Rectal smooth muscle tissue (tissue), 1 donor: ENCODE data around the gene PRMT1.

Source experiments
- H3K27ac ChIP-seq: one replicate; pipeline ENCODE4 v1.7.0; 2013; ENCODE audit warnings: low read depth, low read length, inconsistent platforms
- H3K27me3 ChIP-seq: one replicate; pipeline ENCODE4 v1.7.0; 2013; ENCODE audit warnings: low read length; ENCODE audit not compliant: control insufficient read depth, insufficient read depth
- H3K36me3 ChIP-seq: one replicate; pipeline ENCODE4 v1.7.0; 2013; ENCODE audit warnings: low read length; ENCODE audit not compliant: control insufficient read depth, insufficient read depth
- H3K4me1 ChIP-seq: one replicate; pipeline ENCODE4 v1.7.0; 2013; ENCODE audit warnings: low read length; ENCODE audit not compliant: control insufficient read depth, insufficient read depth
- H3K4me3 ChIP-seq: one replicate; pipeline ENCODE4 v1.7.0; 2013; ENCODE audit warnings: low read length
- H3K9ac ChIP-seq: one replicate; pipeline ENCODE4 v1.7.0; 2013; ENCODE audit warnings: low read length

The PRMT1 gene

GRCh38 chr19:49665351-49666119 lies 11.5 kb upstream of the PRMT1 start, which contains the start of the genes BCL2L12 and IRF3:
Gene BCL2L12 (plus strand): TSS chr19:49665933. CDS start chr19:49666693, 760 bp downstream.
Gene IRF3 (minus strand): TSS chr19:49665857. CDS start chr19:49664838, 1,019 bp downstream.
- Histone ChIP-seq H3K27me3 (no peaks in the 10 kb centered on the region), H3K9ac (peak within 1 kb of the TSS; percentile 73), H3K4me3 (peak within 1 kb of the TSS; percentile 82), H3K27ac (peak within 1 kb of the TSS; percentile 82), H3K36me3 (peaks cover 12% of the 10 kb centered on the region), H3K4me1 (peaks cover 5% of the 10 kb centered on the region)

DNA sequence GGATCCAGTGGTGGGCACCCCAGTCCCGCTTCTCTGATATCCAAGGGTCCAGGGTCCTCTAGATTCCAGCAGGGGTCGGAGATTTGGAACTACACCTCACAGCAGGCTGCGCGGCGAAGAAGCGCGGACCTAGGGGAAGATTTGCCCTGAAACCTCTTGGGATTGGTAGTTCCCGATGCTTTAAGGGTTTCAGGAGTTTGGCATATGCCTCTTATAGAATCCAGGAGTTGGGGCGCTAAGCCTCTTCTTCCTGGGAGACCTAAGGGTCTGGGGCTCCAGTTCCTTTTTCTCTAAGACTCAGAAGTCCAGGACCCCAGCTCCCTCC lies 11.0 kb upstream of the PRMT1 start:
- H3K36me3 ChIP-seq, result peaks cover 10% of the 10 kb centered on the region
- H3K4me3 ChIP-seq, result peak overlapping the region; percentile 72
- H3K4me1 ChIP-seq, result peaks cover 5% of the 10 kb centered on the region
- peak overlapping the region; percentile 53 for H3K9ac ChIP-seq
- no peaks in the 10 kb centered on the region for H3K27me3 ChIP-seq
- H3K27ac ChIP-seq, result peak overlapping the region; percentile 82

DNA sequence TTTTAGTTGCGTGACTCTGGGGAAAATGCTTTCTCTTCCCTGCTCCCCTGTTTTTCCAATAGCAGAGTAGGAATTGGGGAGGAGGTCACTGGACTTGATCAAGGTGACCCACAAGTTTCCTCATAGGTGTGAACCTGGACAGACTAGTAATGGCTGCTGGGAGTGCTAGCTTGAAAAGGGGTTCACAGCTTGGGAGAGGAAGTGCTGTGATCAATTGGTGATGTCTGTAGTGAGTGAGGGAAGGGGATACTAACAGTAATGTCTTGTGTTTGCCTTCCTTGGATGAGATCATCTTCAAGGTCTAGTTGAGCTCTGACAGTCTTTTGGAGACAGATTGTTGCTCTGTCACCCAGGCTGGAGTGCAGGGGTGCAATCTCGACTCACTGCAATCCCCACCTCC lies 9.6 kb upstream of the PRMT1 start:
- H3K27me3 ChIP-seq, result no peaks in the 10 kb centered on the region
- H3K4me1 ChIP-seq, result peaks cover 5% of the 10 kb centered on the region
- no peak overlapping the region for H3K9ac ChIP-seq
- peaks cover 3% of the 10 kb centered on the region for H3K36me3 ChIP-seq
- no peak overlapping the region for H3K4me3 ChIP-seq
- no peak overlapping the region for H3K27ac ChIP-seq

- Histone ChIP-seq H3K4me1 (peaks cover 5% of the 10 kb centered on the region), H3K9ac (no peak overlapping the region), H3K27me3 (no peaks in the 10 kb centered on the region), H3K36me3 (no peaks in the 10 kb centered on the region), H3K4me3 (no peak overlapping the region), H3K27ac (no peak overlapping the region)
Observed at GRCh38 chr19:49669516-49669915, 7.6 kb upstream of the PRMT1 start.

DNA sequence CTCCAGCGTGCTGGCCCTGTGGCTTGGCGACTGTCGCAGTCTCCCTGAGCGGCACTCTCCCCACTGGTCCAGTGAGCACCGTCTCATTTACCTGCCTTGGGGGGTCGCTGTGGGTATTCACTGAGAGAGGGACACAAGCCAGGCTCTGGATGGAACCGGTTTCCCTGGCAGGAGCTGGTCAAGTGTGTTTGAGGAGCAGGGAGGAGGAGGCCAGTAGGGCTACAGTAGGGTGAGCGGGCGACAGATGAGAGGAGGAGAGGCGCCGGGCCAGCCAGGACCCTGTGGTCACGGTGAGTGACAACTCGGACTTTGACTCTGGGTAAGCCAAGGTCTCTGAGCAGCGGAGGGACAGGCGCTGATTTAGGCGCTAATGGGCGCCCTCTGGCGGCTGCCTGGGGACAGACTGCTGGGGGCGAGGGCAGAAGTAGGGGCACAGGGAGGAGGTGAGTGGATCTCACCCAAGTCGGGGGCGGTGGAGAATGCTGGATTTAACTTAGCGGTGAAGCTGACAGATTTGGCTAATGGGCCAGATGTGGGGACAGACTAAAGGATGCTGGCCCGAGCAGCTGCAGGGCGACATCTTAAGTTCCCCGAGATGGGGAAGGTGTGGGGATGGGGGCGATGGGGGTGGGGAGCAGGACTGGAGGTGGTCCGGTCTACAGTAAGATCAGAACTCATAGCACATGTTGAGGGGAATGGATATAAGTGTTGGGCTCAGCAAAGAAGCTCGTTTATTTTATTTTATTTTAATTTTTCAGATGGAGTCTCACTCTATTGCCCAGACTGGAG lies 4.7 kb upstream of the PRMT1 start:
- no peaks in the 10 kb centered on the region for H3K27me3 ChIP-seq
- no peaks in the 10 kb centered on the region for H3K4me1 ChIP-seq
- no peak overlapping the region for H3K27ac ChIP-seq
- H3K36me3 ChIP-seq, result no peaks in the 10 kb centered on the region
- no peak overlapping the region for H3K9ac ChIP-seq
- H3K4me3 ChIP-seq, result peak overlapping the region; percentile 38

DNA sequence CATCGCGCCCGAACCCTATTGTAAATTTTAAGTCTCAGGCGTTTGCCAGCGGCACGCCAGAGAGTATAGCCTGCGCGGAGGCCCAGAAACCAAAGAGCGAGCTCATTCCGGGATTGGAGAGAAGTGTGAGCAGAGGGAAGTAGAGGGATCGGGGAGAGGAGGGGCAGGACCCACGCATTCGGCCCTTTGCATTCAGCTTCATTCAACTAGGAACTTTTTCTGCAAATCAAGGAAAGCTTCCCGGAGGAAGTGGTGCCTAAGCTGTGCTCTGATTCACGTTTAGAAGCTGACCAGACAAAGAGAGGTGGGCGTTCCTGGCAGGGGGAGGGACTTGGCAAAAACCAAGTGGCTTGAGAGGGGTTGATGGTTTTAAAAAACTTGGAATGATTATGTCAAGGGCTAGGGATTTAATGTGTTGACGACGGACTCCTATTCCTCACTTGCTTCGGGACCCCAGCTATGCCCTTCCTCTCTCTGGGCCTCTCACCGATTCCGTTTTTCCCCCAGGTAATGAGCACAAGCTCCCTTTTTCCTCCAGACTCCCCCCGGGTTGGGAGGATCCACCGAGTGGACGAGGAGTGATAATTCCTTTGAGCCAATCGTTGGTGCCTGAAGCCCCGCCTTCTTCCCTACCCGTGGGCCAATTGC lies 811 bp upstream of the PRMT1 start:
- peak overlapping the region; percentile 75 for H3K9ac ChIP-seq
- peaks cover 6% of the 10 kb centered on the region for H3K4me1 ChIP-seq
- peak overlapping the region; percentile 98 for H3K27ac ChIP-seq
- H3K36me3 ChIP-seq, result no peaks in the 10 kb centered on the region
- no peaks in the 10 kb centered on the region for H3K27me3 ChIP-seq
- H3K4me3 ChIP-seq, result peak overlapping the region; percentile 75

GRCh38 chr19:49676784-49677230 lies 264 bp upstream of the PRMT1 start:
- Histone ChIP-seq H3K27ac (peak overlapping the region; percentile 98), H3K4me1 (peaks cover 6% of the 10 kb centered on the region), H3K4me3 (peak overlapping the region; percentile 97), H3K27me3 (no peaks in the 10 kb centered on the region), H3K9ac (no peak overlapping the region), H3K36me3 (peaks cover 1% of the 10 kb centered on the region)

DNA sequence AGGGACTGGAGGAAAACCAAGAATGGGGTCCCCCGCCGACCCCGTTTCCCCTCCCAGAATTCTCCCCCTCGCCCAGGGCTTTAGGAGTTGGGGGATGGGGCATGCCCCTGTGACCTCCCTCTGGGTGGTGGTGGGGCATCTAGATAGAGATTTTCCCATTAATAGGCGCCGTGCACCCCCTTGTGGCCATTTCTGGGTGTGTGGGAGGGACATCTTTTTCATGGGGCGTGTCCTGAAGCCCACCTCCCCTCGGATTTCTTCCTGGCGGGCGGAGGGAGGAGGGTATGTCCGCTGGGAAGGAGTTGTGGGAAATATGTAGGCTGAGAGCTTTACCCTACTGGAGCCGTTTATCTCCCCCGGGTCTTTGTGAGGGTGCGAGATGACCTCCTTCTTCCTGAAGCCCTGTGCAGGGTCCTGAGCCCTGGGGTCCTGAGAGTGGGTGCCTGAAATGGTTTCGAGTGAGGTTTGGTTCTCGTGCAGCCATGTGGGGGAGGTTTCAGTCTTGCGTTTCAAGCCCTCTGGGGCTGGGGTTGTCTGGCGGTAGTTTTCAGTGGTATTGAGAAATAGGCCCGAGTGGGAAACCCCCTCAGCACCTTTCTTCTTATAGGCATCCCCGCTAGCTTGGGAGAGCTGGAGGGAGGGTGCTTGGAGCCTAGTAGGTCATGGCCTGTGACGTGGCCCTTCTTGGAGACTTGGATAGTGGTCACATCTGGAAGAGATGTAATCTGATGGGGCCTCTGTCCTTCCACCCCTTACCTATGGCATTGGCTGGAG lies 1.0 kb downstream of the PRMT1 start:
- no peaks in the 10 kb centered on the region for H3K27me3 ChIP-seq
- H3K9ac ChIP-seq, result peak overlapping the region; percentile 27
- peaks cover 6% of the 10 kb centered on the region for H3K4me1 ChIP-seq
- H3K4me3 ChIP-seq, result peak overlapping the region; percentile 97
- H3K36me3 ChIP-seq, result peaks cover 8% of the 10 kb centered on the region
- peak overlapping the region; percentile 94 for H3K27ac ChIP-seq

DNA sequence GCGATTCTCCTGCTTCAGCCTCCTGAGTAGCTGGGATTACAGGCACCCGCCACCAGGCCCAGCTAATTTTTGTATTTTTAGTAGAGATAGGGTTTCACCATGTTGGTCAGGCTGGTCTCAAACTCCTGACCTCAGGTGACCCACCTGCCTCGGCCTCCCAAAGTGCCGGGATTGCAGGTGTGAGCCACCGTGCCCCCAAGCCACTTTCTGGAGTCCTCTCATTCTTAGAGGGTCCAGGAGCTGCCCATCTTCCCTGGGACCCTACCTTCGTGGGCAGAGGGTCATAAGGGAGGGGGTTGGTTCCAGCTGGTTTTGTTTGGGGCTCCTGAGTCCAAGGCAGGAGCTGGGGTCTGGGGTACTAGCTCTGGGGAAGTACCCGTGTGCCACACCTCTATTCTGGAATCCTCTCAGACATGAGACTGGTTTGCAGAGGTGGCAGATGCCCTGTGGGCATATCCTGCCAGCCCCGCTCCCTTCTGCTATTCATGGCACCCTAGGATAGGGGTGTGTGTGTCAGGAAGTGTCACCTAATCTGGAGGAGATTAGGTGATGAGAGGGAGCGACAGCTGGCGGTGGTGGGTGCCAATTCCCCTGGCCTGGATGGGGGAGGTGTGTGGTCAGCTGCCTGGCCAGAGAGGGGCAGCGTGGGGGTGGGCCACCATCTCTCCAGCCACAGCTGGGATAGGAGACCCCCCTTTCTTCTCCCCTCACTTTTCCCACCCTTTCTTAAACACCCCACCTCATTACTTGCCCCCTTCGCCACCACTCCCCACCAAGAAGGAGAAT lies 2.1 kb downstream of the PRMT1 start:
- Histone ChIP-seq H3K9ac (no peak overlapping the region), H3K4me1 (peaks cover 6% of the 10 kb centered on the region), H3K36me3 (peaks cover 16% of the 10 kb centered on the region), H3K27ac (no peak overlapping the region), H3K27me3 (no peaks in the 10 kb centered on the region), H3K4me3 (no peak overlapping the region)

DNA sequence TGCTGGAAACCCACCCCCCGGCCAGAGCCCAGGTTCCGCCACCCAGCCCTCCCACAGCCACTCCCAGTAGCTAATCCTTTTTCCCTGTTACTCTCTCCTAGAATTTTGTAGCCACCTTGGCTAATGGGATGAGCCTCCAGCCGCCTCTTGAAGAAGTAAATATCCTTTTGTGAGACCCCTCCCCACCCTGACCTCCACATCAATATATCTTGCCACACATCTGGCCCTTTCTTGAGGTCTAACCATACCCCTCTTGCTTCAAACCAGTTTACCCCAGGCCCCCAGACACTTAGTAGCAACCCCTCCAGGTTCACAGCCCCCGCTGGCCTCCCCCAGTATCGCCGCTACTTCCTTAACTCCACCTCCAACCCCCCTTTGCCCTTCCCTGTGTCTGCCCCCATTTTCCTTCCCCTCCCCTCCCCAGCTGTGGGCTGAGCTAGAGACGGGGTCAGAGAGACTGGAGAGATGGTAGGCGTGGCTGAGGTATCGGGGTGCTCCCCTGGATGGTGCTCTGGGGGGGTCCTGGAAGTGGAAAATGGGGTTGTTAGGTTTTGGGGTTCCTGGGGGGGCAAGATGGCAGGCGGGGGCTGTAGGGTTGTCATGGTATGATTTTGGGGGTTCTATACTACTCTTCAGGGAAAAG lies 2.8 kb downstream of the PRMT1 start:
- H3K27ac ChIP-seq, result peak overlapping the region; percentile 27
- no peak overlapping the region for H3K9ac ChIP-seq
- peaks cover 19% of the 10 kb centered on the region for H3K36me3 ChIP-seq
- no peak overlapping the region for H3K4me3 ChIP-seq
- H3K27me3 ChIP-seq, result no peaks in the 10 kb centered on the region
- H3K4me1 ChIP-seq, result peaks cover 6% of the 10 kb centered on the region
